ENCODE measurements around the gene PEX10.
"Not testable (repeated sequence)": the region's sequence is repeated elsewhere in the genome, so short reads cannot be mapped to it uniquely, and the experiment has no call there.

PEX10 gene

GRCh38 chr1:2442661-2443060 lies 30.3 kb upstream of the PEX10 start:
- DNase-seq, result no peak

GRCh38 chr1:2441746-2442145 lies 29.4 kb upstream of the PEX10 start:
- DNase-seq, result no peak

- not testable (repeated sequence) for DNase-seq
Observed at GRCh38 chr1:2440346-2440745, 28.0 kb upstream of the PEX10 start.

GRCh38 chr1:2439369-2439768 lies 27.0 kb upstream of the PEX10 start:
- no peak for DNase-seq

- DNase-seq, result no peak
Observed at GRCh38 chr1:2438641-2439040, 26.3 kb upstream of the PEX10 start.

GRCh38 chr1:2438038-2438437 lies 25.7 kb upstream of the PEX10 start:
- DNase-seq, result no peak

- DNase-seq, result no peak
Observed at GRCh38 chr1:2437617-2438016, 25.3 kb upstream of the PEX10 start.

- no peak for DNase-seq
Observed at GRCh38 chr1:2436876-2437275, 24.5 kb upstream of the PEX10 start.

- no peak for DNase-seq
Observed at GRCh38 chr1:2435746-2436355, 23.5 kb upstream of the PEX10 start.

- no peak for DNase-seq
Observed at GRCh38 chr1:2435091-2435490, 22.7 kb upstream of the PEX10 start.

GRCh38 chr1:2433936-2434655 lies 21.7 kb upstream of the PEX10 start:
- no peak for DNase-seq

- DNase-seq, result no peak
Observed at GRCh38 chr1:2433196-2433595, 20.8 kb upstream of the PEX10 start.

GRCh38 chr1:2432441-2432844 lies 20.1 kb upstream of the PEX10 start:
- no peak for DNase-seq

GRCh38 chr1:2431518-2431917 lies 19.2 kb upstream of the PEX10 start:
- no peak for DNase-seq

GRCh38 chr1:2431103-2431502 lies 18.7 kb upstream of the PEX10 start:
- DNase-seq, result no peak

- DNase-seq, result no peak
Observed at GRCh38 chr1:2430592-2430973, 18.2 kb upstream of the PEX10 start.

- no peak for DNase-seq
Observed at GRCh38 chr1:2429780-2430591, 17.6 kb upstream of the PEX10 start.

GRCh38 chr1:2428490-2428889 lies 16.1 kb upstream of the PEX10 start:
- no peak for DNase-seq

- no peak for DNase-seq
Observed at GRCh38 chr1:2427976-2428375, 15.6 kb upstream of the PEX10 start.

GRCh38 chr1:2427051-2427450 lies 14.7 kb upstream of the PEX10 start:
- no peak for DNase-seq

- DNase-seq, result no peak
Observed at GRCh38 chr1:2426540-2426939, 14.2 kb upstream of the PEX10 start.

- no peak for DNase-seq
Observed at GRCh38 chr1:2425892-2426291, 13.5 kb upstream of the PEX10 start.

- DNase-seq, result no peak
Observed at GRCh38 chr1:2422523-2422922, 10.2 kb upstream of the PEX10 start.

- DNase-seq, result no peak
Observed at GRCh38 chr1:2419416-2419815, 7.1 kb upstream of the PEX10 start.
